Activated naive CD8-positive, alpha-beta T cell treated with anti-CD3 and anti-CD28 coated beads, Interleukin-2, amount 10 ng/mL, durations not matched to agents 7 days and 5 days (primary cell): ENCODE results near the gene MMP2. TPM values are rescaled to one million over a fixed set of nuclear protein-coding genes. Genes with fewer than 3 reads are reported as not detected.
A peak's percentile ranks its signal among the peaks of the same experiment; 100 is the strongest.

Source experiments
- ATAC-seq: fragments of 150-1000 bp; cut with Tn5 transposase; one replicate; pipeline ENCODE4 v1.10.0; 2021; ENCODE audit warnings: low read depth, moderate library complexity
- POLR2A ChIA-PET: fragments of 350-600 bp; sonication (Branson Sonifier 250); formaldehyde crosslinking; loops from one replicate; lab custom pipeline; 2021; ENCODE audit warnings: antibody characterized with exemption; lab: Charles Lee
- DNase-seq: peaks from one replicate; pipeline ENCODE4 v3.0.0; 2021
- H3K27ac Mint-ChIP-seq: one replicate; pipeline ENCODE4 v1.8.0; 2022; ENCODE audit warnings: mild to moderate bottlenecking, mixed read lengths
- H3K27me3 Mint-ChIP-seq: one replicate; pipeline ENCODE4 v1.8.0; 2022; ENCODE audit warnings: mild to moderate bottlenecking, moderate library complexity, mixed read lengths
- H3K36me3 Mint-ChIP-seq: one replicate; pipeline ENCODE4 v1.8.0; 2021; ENCODE audit warnings: mild to moderate bottlenecking, mixed read lengths
- H3K4me1 Mint-ChIP-seq: one replicate; pipeline ENCODE4 v1.8.0; 2021; ENCODE audit warnings: mixed read lengths
- H3K4me3 Mint-ChIP-seq: one replicate; pipeline ENCODE4 v1.8.0; 2022; ENCODE audit warnings: mild to moderate bottlenecking, moderate library complexity, mixed read lengths
- H3K9me3 Mint-ChIP-seq: one replicate; pipeline ENCODE4 v1.8.0; 2021; ENCODE audit warnings: mixed read lengths
- total RNA-seq, 2 experiments: library from RNA; stranded (reverse); gene quantifications; one replicate each; pipeline ENCODE4 v1.2.3, GENCODE V29; 2021

MMP2 gene
- total RNA-seq, 2 experiments from 2014 or later, result 0.28 TPM

DNA sequence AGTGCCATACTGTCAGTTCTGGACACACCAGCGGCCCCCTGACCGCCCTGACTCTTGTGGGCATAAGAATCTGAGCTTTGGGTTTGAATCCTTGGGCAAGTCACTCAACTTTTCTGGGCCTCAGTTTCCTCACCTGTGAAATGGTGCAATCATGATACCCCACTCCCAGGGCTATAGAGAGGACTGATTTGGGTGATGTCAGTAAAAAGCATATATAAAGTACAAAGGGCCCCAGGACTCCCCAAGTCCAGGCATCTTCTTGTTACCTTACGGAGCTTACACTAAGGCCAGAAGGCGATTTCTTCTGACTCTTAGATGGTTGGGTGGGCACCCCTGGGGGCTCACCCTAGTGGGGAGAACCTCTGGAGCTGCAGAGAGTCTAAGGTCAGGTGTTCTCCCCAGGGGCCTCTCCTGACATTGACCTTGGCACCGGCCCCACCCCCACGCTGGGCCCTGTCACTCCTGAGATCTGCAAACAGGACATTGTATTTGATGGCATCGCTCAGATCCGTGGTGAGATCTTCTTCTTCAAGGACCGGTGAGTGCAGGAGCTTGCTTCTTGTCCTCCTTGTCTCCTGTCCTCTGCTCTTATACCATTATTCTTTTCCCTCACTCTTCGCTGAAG lies 13.9 kb downstream of the MMP2 start:
- POLR2A ChIA-PET, result no interaction called here
- Mint-ChIP-seq H3K4me3 (no peak overlapping the region), H3K27ac (no peak overlapping the region), H3K27me3 (peaks cover 2% of the 10 kb centered on the region), H3K4me1 (peaks cover 3% of the 10 kb centered on the region), H3K36me3 (no peaks in the 10 kb centered on the region), H3K9me3 (no peaks in the 10 kb centered on the region)
- DNase-seq, result no peak
- ATAC-seq, result no peak

DNA sequence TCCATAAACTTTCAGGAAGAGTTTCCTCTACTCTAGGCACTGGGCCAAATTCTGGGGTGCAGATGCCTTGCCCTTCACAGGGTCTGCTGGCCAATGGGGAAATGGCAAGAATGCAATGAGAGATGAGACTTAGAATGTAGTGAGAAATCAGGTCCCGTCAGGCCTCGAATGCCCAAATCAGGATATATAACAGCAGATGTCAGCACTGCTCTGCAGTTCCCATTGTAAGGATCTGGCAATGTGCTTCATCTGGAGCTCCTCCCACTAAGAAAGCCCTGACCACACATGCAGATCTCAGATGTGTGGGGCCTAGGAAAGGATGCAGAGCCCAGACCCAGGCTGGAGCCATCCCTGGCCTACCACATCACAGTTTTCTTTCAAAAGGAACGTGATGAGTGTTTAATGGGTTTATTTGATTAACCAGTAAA lies 16.0 kb downstream of the MMP2 start:
- POLR2A ChIA-PET, result no interaction called here
- Mint-ChIP-seq H3K4me3 (no peak overlapping the region), H3K27me3 (peaks cover 4% of the 10 kb centered on the region), H3K27ac (no peak overlapping the region), H3K36me3 (no peaks in the 10 kb centered on the region), H3K4me1 (peaks cover 12% of the 10 kb centered on the region), H3K9me3 (no peaks in the 10 kb centered on the region)
- DNase-seq (no peak), ATAC-seq (no peak)

DNA sequence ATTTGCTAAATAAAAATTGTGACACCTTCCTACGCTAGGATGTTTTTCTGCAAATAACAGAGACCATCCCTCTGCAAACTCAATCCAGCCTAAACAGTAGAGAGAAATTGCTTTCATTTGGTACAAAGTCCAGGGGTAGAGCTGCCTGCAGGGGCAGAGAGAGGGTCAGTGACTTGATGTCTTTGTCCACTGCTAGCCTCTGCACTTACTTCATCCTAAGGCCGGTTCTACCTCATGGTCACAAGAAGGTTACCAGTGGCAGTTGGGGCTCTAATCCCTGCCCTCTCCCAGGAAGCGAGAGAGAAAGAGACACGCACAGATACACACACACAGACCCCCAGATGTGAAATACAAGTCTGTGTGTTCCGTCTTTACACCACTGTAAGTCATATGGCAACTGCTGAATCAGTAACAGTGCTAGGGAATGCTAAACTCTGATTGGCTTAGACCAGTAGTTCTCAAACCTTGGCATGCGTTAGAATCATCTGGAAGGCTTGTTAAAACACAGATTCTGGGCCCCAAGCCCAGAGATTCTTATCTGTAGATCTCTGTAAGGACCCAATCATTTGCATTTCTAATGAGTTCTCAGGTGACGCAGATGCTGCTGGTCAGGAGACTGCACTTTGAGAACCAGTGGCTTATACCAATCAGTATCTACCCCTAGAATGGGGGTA lies 16.8 kb downstream of the MMP2 start:
- Mint-ChIP-seq H3K36me3 (no peaks in the 10 kb centered on the region), H3K27me3 (peaks cover 4% of the 10 kb centered on the region), H3K27ac (no peak overlapping the region), H3K9me3 (no peaks in the 10 kb centered on the region), H3K4me3 (no peak overlapping the region), H3K4me1 (peaks cover 16% of the 10 kb centered on the region)
- ATAC-seq (no peak), DNase-seq (no peak)
- POLR2A ChIA-PET, result no interaction called here

DNA sequence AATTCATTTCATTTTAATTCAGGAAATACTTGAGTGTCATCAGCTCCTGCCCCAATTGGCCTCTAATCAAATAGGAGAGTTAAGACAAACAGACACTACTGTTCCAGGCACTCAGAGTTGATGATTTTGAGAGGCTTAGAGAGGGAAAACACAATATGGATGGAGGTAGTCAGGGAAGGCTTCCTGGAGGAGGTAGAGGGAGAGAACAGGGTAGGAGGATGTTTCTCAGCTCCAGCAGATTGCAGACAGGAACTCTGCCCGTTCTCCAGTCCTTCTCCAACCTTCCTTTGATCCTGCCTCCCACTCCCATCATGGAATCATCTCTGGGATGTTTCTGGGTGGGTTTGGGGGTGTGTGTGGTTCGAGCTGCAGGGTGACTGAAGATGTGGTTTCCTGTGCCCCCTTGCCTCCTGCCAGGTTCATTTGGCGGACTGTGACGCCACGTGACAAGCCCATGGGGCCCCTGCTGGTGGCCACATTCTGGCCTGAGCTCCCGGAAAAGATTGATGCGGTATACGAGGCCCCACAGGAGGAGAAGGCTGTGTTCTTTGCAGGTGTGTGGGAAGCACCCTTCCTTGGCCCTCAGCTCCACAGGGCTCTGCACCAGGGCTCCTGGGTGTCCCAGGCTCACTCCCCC lies 17.6 kb downstream of the MMP2 start:
- Mint-ChIP-seq H3K4me1 (peaks cover 16% of the 10 kb centered on the region), H3K36me3 (no peaks in the 10 kb centered on the region), H3K9me3 (no peaks in the 10 kb centered on the region), H3K27ac (no peak overlapping the region), H3K4me3 (no peak overlapping the region), H3K27me3 (peaks cover 8% of the 10 kb centered on the region)
- DNase-seq (no peak), ATAC-seq (no peak)
- POLR2A ChIA-PET, result no interaction called here

DNA sequence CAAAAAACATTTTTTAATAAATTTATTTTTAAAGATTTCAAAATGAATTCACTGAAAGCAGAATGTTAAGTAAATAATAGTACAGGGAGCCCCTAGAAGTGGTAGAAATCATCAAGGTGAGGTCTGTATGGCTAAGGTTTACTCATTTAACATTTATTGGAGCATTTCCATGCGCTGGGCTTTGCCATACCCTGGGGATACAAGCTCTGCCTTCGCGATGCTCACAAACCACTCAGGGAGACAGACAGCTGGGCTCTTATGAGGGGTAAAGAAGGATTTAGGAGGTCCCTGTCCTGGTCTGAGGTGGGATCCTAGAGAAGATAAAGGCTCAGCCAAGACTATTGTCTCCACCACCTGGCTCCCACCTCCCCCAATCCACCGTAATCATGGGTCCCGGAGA lies 18.6 kb downstream of the MMP2 start:
- H3K27ac Mint-ChIP-seq, result no peak overlapping the region
- H3K36me3 Mint-ChIP-seq, result no peaks in the 10 kb centered on the region
- ATAC-seq (no peak), DNase-seq (no peak)
- H3K4me3 Mint-ChIP-seq, result no peak overlapping the region
- peaks cover 16% of the 10 kb centered on the region for H3K4me1 Mint-ChIP-seq
- peaks cover 8% of the 10 kb centered on the region for H3K27me3 Mint-ChIP-seq
- H3K9me3 Mint-ChIP-seq, result no peaks in the 10 kb centered on the region
- POLR2A ChIA-PET, result no interaction called here

DNA sequence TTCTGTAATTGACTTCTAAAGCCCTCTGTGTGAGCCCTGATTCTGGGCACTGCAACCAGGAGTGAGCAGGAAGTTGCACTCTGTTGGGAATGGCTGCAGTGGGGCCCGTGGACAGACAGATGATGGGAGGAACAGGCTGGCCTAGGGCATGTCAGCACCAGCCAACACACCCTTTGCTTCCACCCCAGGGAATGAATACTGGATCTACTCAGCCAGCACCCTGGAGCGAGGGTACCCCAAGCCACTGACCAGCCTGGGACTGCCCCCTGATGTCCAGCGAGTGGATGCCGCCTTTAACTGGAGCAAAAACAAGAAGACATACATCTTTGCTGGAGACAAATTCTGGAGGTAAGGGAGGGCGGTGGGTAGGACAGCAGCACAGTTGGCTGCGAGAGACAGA lies 19.1 kb downstream of the MMP2 start:
- DNase-seq (no peak), ATAC-seq (no peak)
- H3K27me3 Mint-ChIP-seq, result peaks cover 8% of the 10 kb centered on the region
- H3K4me1 Mint-ChIP-seq, result peaks cover 16% of the 10 kb centered on the region
- POLR2A ChIA-PET, result no interaction called here
- no peak overlapping the region for H3K27ac Mint-ChIP-seq
- no peaks in the 10 kb centered on the region for H3K9me3 Mint-ChIP-seq
- no peaks in the 10 kb centered on the region for H3K36me3 Mint-ChIP-seq
- H3K4me3 Mint-ChIP-seq, result no peak overlapping the region

DNA sequence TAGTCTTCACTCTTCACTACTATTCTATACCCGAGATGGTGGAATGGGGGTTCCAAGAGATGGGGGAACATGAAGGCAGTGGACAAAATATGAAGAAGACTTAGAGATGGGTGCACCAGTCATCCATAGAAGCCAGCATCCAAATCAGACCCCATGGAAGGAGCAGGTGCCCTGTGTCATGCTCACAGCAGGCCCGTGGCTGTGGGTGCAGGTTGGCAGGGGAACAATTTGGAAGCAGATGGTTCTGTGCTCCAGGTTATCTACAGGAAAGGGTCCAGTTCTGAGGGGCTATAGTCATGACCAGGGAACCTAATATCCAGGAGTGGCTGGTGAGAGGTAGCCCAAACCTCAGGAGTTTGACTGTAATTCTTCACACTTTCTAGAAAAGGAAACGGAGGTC lies 20.3 kb downstream of the MMP2 start:
- no peaks in the 10 kb centered on the region for H3K9me3 Mint-ChIP-seq
- no peak overlapping the region for H3K27ac Mint-ChIP-seq
- POLR2A ChIA-PET, result no interaction called here
- ATAC-seq (no peak), DNase-seq (no peak)
- H3K36me3 Mint-ChIP-seq, result no peaks in the 10 kb centered on the region
- H3K4me3 Mint-ChIP-seq, result no peak overlapping the region
- peaks cover 8% of the 10 kb centered on the region for H3K27me3 Mint-ChIP-seq
- peaks cover 16% of the 10 kb centered on the region for H3K4me1 Mint-ChIP-seq

DNA sequence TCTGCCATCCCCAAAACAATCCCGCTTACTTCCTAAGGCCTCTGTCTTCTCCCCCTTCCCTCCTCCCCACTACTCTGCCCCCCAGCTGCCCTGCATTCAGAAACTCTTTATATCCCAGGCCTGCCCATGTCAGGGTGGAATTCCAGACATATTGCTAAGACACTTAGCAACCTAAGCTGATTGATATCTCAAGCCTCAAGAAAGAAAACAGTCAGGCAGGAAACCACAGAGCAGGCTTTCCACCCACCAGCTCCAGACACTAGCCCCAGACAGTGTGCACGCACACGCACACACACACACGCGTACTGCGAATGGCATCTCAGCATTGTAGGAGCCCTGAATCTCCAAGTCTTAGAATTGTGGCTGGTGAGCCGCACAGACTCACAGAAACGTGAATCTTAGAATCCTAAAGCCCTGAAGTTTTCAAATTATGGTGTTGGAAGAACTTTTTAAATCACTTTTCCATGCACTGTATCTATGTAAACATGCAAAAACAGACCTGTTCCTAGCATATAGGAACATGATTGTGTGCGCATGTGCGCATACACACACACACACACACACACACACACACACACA lies 21.0 kb downstream of the MMP2 start:
- Mint-ChIP-seq H3K27ac (no peak overlapping the region), H3K4me1 (peaks cover 16% of the 10 kb centered on the region), H3K36me3 (no peaks in the 10 kb centered on the region), H3K27me3 (peaks cover 8% of the 10 kb centered on the region), H3K4me3 (no peak overlapping the region), H3K9me3 (no peaks in the 10 kb centered on the region)
- peak; percentile 56 for ATAC-seq
- POLR2A ChIA-PET, result interaction anchor here (0.7 kb wide), 1 partner anchor 92 kb away, joined by 3 read pairs; no protein-coding TSS in a partner anchor
- no peak for DNase-seq

DNA sequence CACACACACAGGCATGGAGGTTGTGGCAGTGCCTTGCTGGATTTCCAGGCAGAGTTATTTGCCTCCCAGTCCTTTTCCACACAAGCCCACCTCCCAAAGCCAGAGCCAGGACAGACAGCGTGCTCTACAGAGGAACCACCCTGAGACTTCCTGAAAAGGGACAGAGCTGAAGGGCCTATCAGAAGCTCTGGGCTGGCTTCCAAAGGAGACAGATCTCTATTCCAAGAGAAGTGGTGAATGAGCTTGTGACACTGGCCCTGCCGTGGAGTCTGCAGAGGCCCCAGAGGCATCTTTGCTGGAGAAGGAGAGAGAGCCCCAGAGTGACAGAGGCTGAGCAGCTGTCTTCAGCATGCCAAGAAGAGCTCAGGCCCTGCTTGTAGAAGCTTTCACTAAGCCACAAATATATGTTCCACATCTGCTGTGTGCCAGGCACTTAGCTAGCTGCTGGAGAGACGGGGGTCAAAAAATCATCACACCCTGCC lies 21.6 kb downstream of the MMP2 start:
- H3K36me3 Mint-ChIP-seq, result no peaks in the 10 kb centered on the region
- no peak for ATAC-seq
- H3K9me3 Mint-ChIP-seq, result no peaks in the 10 kb centered on the region
- no peak for DNase-seq
- H3K4me1 Mint-ChIP-seq, result peaks cover 16% of the 10 kb centered on the region
- H3K27me3 Mint-ChIP-seq, result peaks cover 8% of the 10 kb centered on the region
- POLR2A ChIA-PET, result interaction anchor here (0.7 kb wide), 1 partner anchor 92 kb away, joined by 3 read pairs; no protein-coding TSS in a partner anchor
- H3K27ac Mint-ChIP-seq, result no peak overlapping the region
- H3K4me3 Mint-ChIP-seq, result no peak overlapping the region

DNA sequence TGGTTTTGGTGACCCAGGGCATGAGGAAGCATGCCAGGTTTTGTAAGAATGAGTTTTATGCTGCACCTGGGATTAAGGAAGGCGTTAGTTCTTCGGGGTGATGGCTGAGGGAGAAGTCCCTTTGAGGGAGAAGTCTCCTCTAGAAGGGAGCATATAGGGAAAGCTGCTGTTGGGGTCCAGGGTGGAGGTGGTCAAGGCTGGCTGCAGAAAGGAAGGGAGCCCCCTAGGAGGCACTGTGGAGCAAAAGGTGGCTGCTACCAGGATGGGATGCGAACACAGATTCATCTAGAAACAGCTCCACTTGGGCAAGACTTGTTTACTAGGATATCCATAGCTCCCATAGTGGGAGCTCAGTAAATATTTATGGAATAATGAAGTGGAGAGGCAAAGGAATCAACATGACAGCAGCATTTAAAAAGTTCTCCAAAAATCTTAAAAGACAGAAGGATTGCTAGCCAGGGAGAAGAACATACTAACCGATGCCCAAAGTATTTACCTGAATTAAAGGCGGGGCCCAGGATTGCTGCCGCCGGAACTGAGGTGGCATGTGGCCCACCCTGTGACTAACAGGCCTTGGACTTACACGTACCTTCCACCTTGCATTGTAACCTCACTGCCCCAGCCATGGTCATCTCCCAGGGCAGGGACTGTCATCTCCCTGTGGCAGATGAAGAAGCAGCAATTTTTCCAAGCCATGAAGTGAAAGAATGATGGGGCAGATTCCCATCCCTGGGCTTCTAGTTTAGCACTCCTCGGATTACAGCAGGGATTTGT lies 22.7 kb downstream of the MMP2 start:
- POLR2A ChIA-PET, result no interaction called here
- no peaks in the 10 kb centered on the region for H3K9me3 Mint-ChIP-seq
- no peak for ATAC-seq

DNA sequence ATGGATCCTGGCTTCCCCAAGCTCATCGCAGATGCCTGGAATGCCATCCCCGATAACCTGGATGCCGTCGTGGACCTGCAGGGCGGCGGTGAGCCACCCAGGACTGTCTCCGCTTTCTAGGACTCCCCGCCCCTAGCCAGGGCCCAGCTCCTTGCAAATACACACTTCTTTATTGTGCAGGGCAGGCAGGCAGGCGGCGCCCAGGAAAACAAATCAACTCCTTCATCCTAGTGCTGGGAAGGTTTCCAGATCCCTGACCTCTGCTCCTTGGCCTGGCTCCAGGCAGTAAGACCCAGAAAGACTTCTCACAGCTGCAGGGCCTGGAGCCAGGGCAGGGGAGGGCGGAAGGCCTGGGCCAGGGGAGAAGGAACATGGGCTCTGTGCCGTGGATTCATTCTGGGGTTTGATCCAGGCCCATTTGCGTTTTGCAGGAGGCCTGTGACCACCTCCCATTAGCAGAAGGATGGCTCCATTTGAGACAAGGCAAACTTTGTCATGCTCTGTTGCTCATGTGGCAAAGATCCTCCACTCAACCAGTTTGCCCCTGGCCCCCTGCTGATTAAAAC lies 23.9 kb downstream of the MMP2 start:
- Mint-ChIP-seq H3K36me3 (no peaks in the 10 kb centered on the region), H3K9me3 (no peaks in the 10 kb centered on the region), H3K4me3 (no peak overlapping the region), H3K27ac (no peak overlapping the region), H3K27me3 (peaks cover 10% of the 10 kb centered on the region), H3K4me1 (peaks cover 13% of the 10 kb centered on the region)
- DNase-seq (no peak), ATAC-seq (no peak)
- POLR2A ChIA-PET, result no interaction called here

More for the DNA sequence above, 22.7 kb downstream of the MMP2 start:
- DNase-seq, result no peak
- no peaks in the 10 kb centered on the region for H3K36me3 Mint-ChIP-seq
- no peak overlapping the region for H3K27ac Mint-ChIP-seq
- H3K27me3 Mint-ChIP-seq, result peaks cover 6% of the 10 kb centered on the region
- peaks cover 16% of the 10 kb centered on the region for H3K4me1 Mint-ChIP-seq
- H3K4me3 Mint-ChIP-seq, result no peak overlapping the region

DNA sequence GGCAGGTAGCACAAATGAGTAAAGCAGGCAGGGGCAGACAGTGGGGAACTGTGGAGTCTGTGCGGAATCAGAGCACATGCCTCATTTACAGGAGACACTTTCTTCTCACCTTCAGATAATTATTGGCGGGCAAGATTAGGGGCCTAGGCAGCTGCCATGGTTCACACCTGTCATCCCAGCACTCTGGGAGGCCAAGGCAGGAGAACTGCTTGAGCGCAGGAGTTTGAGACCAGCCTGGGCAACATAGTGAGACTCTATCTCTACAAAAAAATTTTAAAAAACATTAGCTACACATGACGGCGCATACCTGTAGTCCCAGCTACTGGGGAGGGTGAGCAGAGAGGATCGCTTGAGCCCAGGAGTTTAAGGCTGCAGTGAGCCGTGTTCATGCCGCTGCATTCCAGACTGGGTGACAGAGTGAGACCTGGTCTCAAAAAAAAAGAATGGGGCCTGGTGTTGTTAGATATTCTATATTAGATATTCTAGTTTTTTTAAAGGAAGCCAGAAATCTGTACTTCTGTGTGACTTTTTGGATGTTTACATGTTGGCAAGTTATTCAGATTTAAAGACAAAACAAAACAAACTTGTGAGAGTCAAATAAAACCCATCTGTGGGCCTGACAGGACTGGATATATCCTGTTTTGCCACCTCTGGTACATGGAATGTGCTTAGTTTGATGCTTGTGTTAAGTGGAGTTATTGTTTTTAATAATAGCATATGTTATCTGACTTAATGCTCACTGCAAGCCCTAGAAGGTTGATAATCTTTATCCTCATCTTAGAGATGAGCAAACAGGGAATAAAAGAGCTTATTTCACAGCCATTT lies 24.9 kb downstream of the MMP2 start:
- no peaks in the 10 kb centered on the region for H3K36me3 Mint-ChIP-seq
- ATAC-seq, result no peak
- DNase-seq, result no peak
- no peak overlapping the region for H3K27ac Mint-ChIP-seq
- no peak overlapping the region for H3K4me3 Mint-ChIP-seq
- no peaks in the 10 kb centered on the region for H3K9me3 Mint-ChIP-seq
- H3K4me1 Mint-ChIP-seq, result peaks cover 13% of the 10 kb centered on the region
- POLR2A ChIA-PET, result no interaction called here
- peaks cover 14% of the 10 kb centered on the region for H3K27me3 Mint-ChIP-seq
